IMR-90 (cell line): ENCODE measurements around the gene DLG4. TPM values are rescaled to one million over a fixed set of nuclear protein-coding genes. Genes with fewer than 3 reads are reported as not detected.

Experiments
- ATAC-seq: fragments of 200-7000 bp; cut with Tn5 transposase; 2 replicates; pipeline ENCODE4 v1.9.1; 2020; ENCODE audit warnings: low read depth, mild to moderate bottlenecking, moderate library complexity
- BruUV-seq: library from RNA; stranded (reverse); fragments of 400-500 nt; replicated peaks from 2 replicates; lab custom pipeline; 2021; lab: Mats Ljungman, UMichigan
- CTCF ChIA-PET: fragments of 300-600 bp; formaldehyde crosslinking; extraction: SDS; loops from one replicate; lab custom pipeline; 2021; ENCODE audit warnings: antibody characterized with exemption; lab: Yijun Ruan, JAX
- POLR2A ChIA-PET: fragments of 300-600 bp; sonication (Branson Sonifier 250); formaldehyde crosslinking; loops from one replicate; lab custom pipeline; 2022; ENCODE audit warnings: antibody characterized with exemption; ENCODE audit not compliant: unreplicated experiment; lab: Charles Lee
- DNase-seq: peaks from one replicate; pipeline ENCODE4 v3.0.0; 2013
- H2AFZ ChIP-seq: replicated peaks from 2 replicates; pipeline ENCODE3; 2013; ENCODE audit warnings: low read length, mild to moderate bottlenecking; ENCODE audit not compliant: poor library complexity
- H2AK5ac ChIP-seq: 2 replicates; pipeline ENCODE4 v1.6.1; 2013; ENCODE audit warnings: low read depth, low read length, inconsistent platforms
- H2AK9ac ChIP-seq: replicated peaks from 2 replicates; pipeline ENCODE3; 2013; ENCODE audit warnings: mild to moderate bottlenecking, low read depth, low read length, moderate library complexity; ENCODE audit not compliant: poor library complexity
- H2BK120ac ChIP-seq: 2 replicates; pipeline ENCODE4 v1.6.1; 2013; ENCODE audit warnings: low read depth, low read length, inconsistent platforms
- H2BK15ac ChIP-seq: 3 replicates; pipeline ENCODE4 v1.6.1; 2013; ENCODE audit warnings: low read depth, low read length, inconsistent platforms
- H2BK20ac ChIP-seq: 2 replicates; pipeline ENCODE4 v1.6.1; 2013; ENCODE audit warnings: low read depth, mild to moderate bottlenecking, inconsistent platforms, low read length, moderate library complexity
- H2BK5ac ChIP-seq: 2 replicates; pipeline ENCODE4 v1.6.1; 2013; ENCODE audit warnings: mild to moderate bottlenecking, low read depth, low read length, inconsistent platforms; ENCODE audit not compliant: poor library complexity, severe bottlenecking
- H3K14ac ChIP-seq: replicated peaks from 2 replicates; pipeline ENCODE4 v1.6.1; 2013; ENCODE audit warnings: low read depth, low read length, inconsistent platforms
- H3K18ac ChIP-seq: 2 replicates; pipeline ENCODE4 v1.6.1; 2013; ENCODE audit warnings: low read depth, low read length, control low read depth
- H3K23ac ChIP-seq: 2 replicates; pipeline ENCODE4 v1.6.1; 2013; ENCODE audit warnings: low read depth, low read length, inconsistent platforms
- H3K27ac ChIP-seq: 2 replicates; pipeline ENCODE4 v1.5.1; 2013; ENCODE audit warnings: mild to moderate bottlenecking, control low read depth, low read length; ENCODE audit not compliant: insufficient read depth
- H3K27me3 ChIP-seq: 2 replicates; pipeline ENCODE4 v1.6.1; 2013; ENCODE audit warnings: low read length; ENCODE audit not compliant: control insufficient read depth, insufficient read depth
- H3K36me3 ChIP-seq: 2 replicates; pipeline ENCODE4 v1.6.1; 2013; ENCODE audit warnings: low read length, mixed read lengths; ENCODE audit not compliant: control insufficient read depth, insufficient read depth
- H3K4ac ChIP-seq: 2 replicates; pipeline ENCODE4 v1.6.1; 2013; ENCODE audit warnings: low read depth, low read length, inconsistent platforms
- H3K4me1 ChIP-seq: 2 replicates; pipeline ENCODE4 v1.6.1; 2013; ENCODE audit warnings: low read length, mixed read lengths; ENCODE audit not compliant: control insufficient read depth, insufficient read depth
- H3K4me2 ChIP-seq: 2 replicates; pipeline ENCODE4 v1.6.1; 2013; ENCODE audit warnings: low read depth, mild to moderate bottlenecking, control low read depth, low read length, moderate library complexity
- H3K4me3 ChIP-seq: 2 replicates; pipeline ENCODE4 v1.5.1; 2013; ENCODE audit warnings: low read depth, mild to moderate bottlenecking, control low read depth, low read length, moderate library complexity; ENCODE audit not compliant: insufficient read depth
- H3K56ac ChIP-seq: 2 replicates; pipeline ENCODE4 v1.6.1; 2013; ENCODE audit warnings: low read length, inconsistent platforms; ENCODE audit not compliant: insufficient read depth; ENCODE audit errors: extremely low read depth
- H3K79me1 ChIP-seq, 2 experiments: 2 replicates each; pipeline ENCODE4 v1.6.1; 2013; ENCODE audit warnings: low read length in 2 of 2, inconsistent platforms in 1 of 2, low read depth in 1 of 2
- H3K9ac ChIP-seq: 2 replicates; pipeline ENCODE4 v1.6.1; 2013; ENCODE audit warnings: low read depth, low read length, control low read depth
- H3K9me1 ChIP-seq: 2 replicates; pipeline ENCODE4 v1.6.1; 2013; ENCODE audit warnings: low read length, inconsistent platforms; ENCODE audit not compliant: insufficient read depth
- H3K9me3 ChIP-seq: 2 replicates; pipeline ENCODE4 v1.6.1; 2013; ENCODE audit warnings: low read length; ENCODE audit not compliant: control insufficient read depth, insufficient read depth
- H4K20me1 ChIP-seq: 2 replicates; pipeline ENCODE4 v1.6.1; 2013; ENCODE audit warnings: low read length, inconsistent platforms; ENCODE audit not compliant: insufficient read depth
- H4K5ac ChIP-seq: 2 replicates; pipeline ENCODE4 v1.6.1; 2013; ENCODE audit warnings: mild to moderate bottlenecking, low read depth, low read length, control low read depth
- H4K8ac ChIP-seq, 2 experiments: 2 replicates each; pipeline ENCODE4 v1.6.1; 2013; ENCODE audit warnings: low read depth in 2 of 2, low read length in 2 of 2, control low read depth in 1 of 2, inconsistent platforms in 1 of 2
- H4K91ac ChIP-seq: 2 replicates; pipeline ENCODE4 v1.6.1; 2013; ENCODE audit warnings: low read depth, low read length, inconsistent platforms; ENCODE audit not compliant: insufficient read depth
- CHD1 ChIP-seq: IDR thresholded peaks from 2 replicates; pipeline ENCODE4 v1.6.1; 2012; ENCODE audit warnings: low read depth, low read length, improper control_type of control experiment
- MXI1 ChIP-seq: IDR thresholded peaks from 2 replicates; pipeline ENCODE4 v1.6.1; 2012; ENCODE audit warnings: low read depth, mild to moderate bottlenecking, low read length, moderate library complexity, borderline replicate concordance
- RAD21 ChIP-seq: IDR thresholded peaks from 2 replicates; pipeline ENCODE4 v1.6.1; 2012; ENCODE audit warnings: low read length, improper control_type of control experiment
- RCOR1 ChIP-seq: IDR thresholded peaks from 2 replicates; pipeline ENCODE4 v1.6.1; 2012; ENCODE audit warnings: mild to moderate bottlenecking, low read length, improper control_type of control experiment; ENCODE audit not compliant: insufficient replicate concordance
- SMC3 ChIP-seq: fragments of 150-350 bp; IDR thresholded peaks from 2 replicates; pipeline ENCODE4 v1.6.1; 2016; ENCODE audit warnings: low read depth, mild to moderate bottlenecking, antibody characterized with exemption, low read length, moderate library complexity
- WGBS, 2 experiments: methylation state at CpG; one replicate each; pipeline versions ENCODE4 v1.1.5 to v1.1.7; 2013; ENCODE audit warnings: missing lambda C conversion rate in 2 of 2; ENCODE audit not compliant: insufficient read length in 1 of 2; ENCODE audit errors: extremely low coverage in 2 of 2; 5-methylcytosine and 5-hydroxymethylcytosine counted together
- dilution Hi-C: fragments of 300-500 bp; cut with HindIII; formaldehyde crosslinking; loops from one replicate; pipeline ENCODE4 v1.14.3; 2018; ENCODE audit warnings: low sequenced_read_pairs; ENCODE audit not compliant: unreplicated experiment
- in situ Hi-C: fragments of 300-500 bp; cut with MboI; formaldehyde crosslinking; loops from 3 replicates; pipeline ENCODE4 v1.14.3; 2019; ENCODE audit warnings: low sequenced_read_pairs, inconsistent platforms, mixed read lengths
- intact Hi-C: fragments of 100-400 bp; cut with micrococcal nuclease; formaldehyde crosslinking; loops from 2 replicates; pipeline ENCODE4 v1.10.0; 2022
- polyA plus RNA-seq, 3 experiments: library from polyadenylated mRNA; depleted of rRNA; stranded (reverse); fragments of >200 nt; gene quantifications; 2 replicates each; pipeline ENCODE4 v1.2.3, GENCODE V29; 2012; ENCODE audit warnings: low replicate concordance in 1 of 3
- total RNA-seq: library from RNA; depleted of rRNA; stranded (reverse); fragments of >200 nt; gene quantifications from 2 replicates; pipeline ENCODE4 v1.2.3, GENCODE V29; 2012
- TF ChIP-seq, protein P1 (sequence below): fragments of 150-350 bp; IDR thresholded peaks from 2 replicates; pipeline ENCODE4 v1.6.1; 2017; ENCODE audit warnings: mild to moderate bottlenecking, antibody characterized with exemption, low read length, low read depth
- TF ChIP-seq, protein P2 (sequence below): fragments of 150-350 bp; IDR thresholded peaks from 2 replicates; pipeline ENCODE4 v1.6.1; 2016; ENCODE audit warnings: low read depth, mild to moderate bottlenecking, low read length, moderate library complexity, borderline replicate concordance

The DLG4 gene
- total and polyA plus RNA-seq, 2 of the 4 experiments (the other 2 are of a cell fraction) = 8.2 to 30.5 TPM

DNA sequence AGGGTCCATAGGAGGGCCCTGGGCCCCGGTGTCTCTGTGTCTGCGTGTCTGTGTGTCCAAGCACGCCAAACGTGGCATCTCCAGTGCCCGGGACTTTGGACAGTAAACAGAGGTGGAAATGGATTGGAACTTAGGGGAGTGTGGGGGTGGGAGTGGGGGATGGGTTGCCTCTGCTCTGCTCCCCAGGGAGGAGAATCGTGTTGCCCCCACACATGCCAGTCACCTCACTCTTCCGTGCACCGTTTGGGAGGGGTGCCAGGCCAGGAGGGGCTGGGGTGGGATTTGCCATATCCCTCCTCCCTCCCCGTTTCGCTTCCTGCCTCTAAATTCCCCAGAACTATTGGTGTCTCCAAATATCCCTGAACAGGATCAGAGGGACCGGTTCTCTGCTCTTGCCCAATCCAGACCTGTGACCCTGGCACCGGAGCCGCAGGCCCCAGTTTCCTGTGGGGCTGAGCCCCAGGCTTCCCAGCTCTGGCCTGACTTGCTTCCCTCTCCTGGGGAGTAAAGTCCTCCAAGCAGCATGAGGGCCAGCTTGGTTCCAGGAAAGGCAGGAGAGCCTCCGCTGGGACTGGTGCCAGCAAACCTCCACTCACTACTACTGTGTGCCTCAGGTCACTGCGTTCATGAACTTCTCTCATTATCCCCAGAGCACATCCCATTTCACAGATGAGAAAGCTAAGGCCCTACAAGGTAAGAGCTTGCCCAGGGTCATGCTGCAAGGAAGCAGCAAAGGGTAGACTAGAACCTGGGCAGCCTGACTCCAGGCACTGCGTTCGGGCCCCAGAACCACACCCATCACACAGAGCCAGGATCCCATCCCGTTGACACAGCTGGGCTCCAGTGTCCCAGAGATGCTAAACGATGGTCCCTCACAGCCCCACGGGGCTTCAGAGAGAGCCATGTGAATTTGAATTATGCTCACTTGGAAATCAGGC, 40.0 kb downstream of the DLG4 start, which contains the start of gene ASGR1:
ASGR1 (minus strand) TSS at position 54 of the 938 bp plus-strand sequence. CDS start 807 bp downstream, outside the sequence.
- H3K4me1 ChIP-seq = peaks cover 2% of the 10 kb centered on the region; the same call in 1 of the 2 replicates
- peak within 1 kb of the TSS; percentile 96 for H2AFZ ChIP-seq
- BruUV-seq = no TSS peak
- H3K23ac ChIP-seq = no peak within 1 kb of the TSS; the same call in 1 of the 2 replicates
- no peak within 1 kb of the TSS for H3K18ac ChIP-seq
- no peak within 1 kb of the TSS for H3K14ac ChIP-seq
- H3K4me2 ChIP-seq = peak within 1 kb of the TSS; percentile 93
- ChIA-PET POLR2A (no interaction called here), CTCF (interaction anchor here (2.5 kb wide), 1 partner anchor 127 kb away, joined by 8 read pairs; no protein-coding TSS in a partner anchor)
- H4K8ac ChIP-seq = peak within 1 kb of the TSS; percentile 35 to 83; a peak in 2 of 4 replicates
- intact Hi-C loops = no loop called here
- peak within 1 kb of the TSS; percentile 80 for H2AK9ac ChIP-seq
- H2AK5ac ChIP-seq = 0 out of 2 replicates have a peak within 1 kb of the TSS, but pooled peaks have one; percentile 0
- no peak within 1 kb of the TSS for H2BK5ac ChIP-seq
- no peaks in the 10 kb centered on the region for H3K9me3 ChIP-seq
- no peaks in the 10 kb centered on the region for H3K79me1 ChIP-seq
- 0 out of 2 replicates have a peak within 1 kb of the TSS, but pooled peaks have one; percentile 20 for H3K4ac ChIP-seq
- dilution Hi-C loops = no loop called here
- H3K9me1 ChIP-seq = peaks cover 13% of the 10 kb centered on the region
- H3K56ac ChIP-seq = no peak within 1 kb of the TSS
- no peak within 1 kb of the TSS for H4K5ac ChIP-seq
- in situ Hi-C loops = no loop called here
- ATAC-seq (no peak), DNase-seq (no peak)
- no peak within 1 kb of the TSS for H2BK20ac ChIP-seq
- no peak within 1 kb of the TSS for H2BK15ac ChIP-seq
- no peaks in the 10 kb centered on the region; the same call in 1 of the 2 replicates for H3K36me3 ChIP-seq
- H3K4me3 ChIP-seq = no peak within 1 kb of the TSS
- H3K27me3 ChIP-seq = no peaks in the 10 kb centered on the region
- H2BK120ac ChIP-seq = no peak within 1 kb of the TSS
- no peak for TF ChIP-seq CHD1
- no peak for TF ChIP-seq RAD21
- TF ChIP-seq RCOR1 = no peak
- no peak for TF ChIP-seq MXI1
- no peak for TF ChIP-seq SMC3
- TF ChIP-seq, protein P1, sequence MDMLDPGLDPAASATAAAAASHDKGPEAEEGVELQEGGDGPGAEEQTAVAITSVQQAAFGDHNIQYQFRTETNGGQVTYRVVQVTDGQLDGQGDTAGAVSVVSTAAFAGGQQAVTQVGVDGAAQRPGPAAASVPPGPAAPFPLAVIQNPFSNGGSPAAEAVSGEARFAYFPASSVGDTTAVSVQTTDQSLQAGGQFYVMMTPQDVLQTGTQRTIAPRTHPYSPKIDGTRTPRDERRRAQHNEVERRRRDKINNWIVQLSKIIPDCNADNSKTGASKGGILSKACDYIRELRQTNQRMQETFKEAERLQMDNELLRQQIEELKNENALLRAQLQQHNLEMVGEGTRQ = no peak
- TF ChIP-seq, protein P2, sequence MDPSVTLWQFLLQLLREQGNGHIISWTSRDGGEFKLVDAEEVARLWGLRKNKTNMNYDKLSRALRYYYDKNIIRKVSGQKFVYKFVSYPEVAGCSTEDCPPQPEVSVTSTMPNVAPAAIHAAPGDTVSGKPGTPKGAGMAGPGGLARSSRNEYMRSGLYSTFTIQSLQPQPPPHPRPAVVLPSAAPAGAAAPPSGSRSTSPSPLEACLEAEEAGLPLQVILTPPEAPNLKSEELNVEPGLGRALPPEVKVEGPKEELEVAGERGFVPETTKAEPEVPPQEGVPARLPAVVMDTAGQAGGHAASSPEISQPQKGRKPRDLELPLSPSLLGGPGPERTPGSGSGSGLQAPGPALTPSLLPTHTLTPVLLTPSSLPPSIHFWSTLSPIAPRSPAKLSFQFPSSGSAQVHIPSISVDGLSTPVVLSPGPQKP = no peak
- 56% methylated on average over 5 of the region's 20 CpGs; no CpG with 5 or more reads in 1 of the 2 experiments for WGBS, 2 experiments
- peaks cover 3% of the 10 kb centered on the region; the same call in 1 of the 2 replicates for H4K20me1 ChIP-seq
- no peak within 1 kb of the TSS for H4K91ac ChIP-seq
- H3K9ac ChIP-seq = no peak within 1 kb of the TSS
- no peak within 1 kb of the TSS for H3K27ac ChIP-seq
